Thyroid gland (tissue), 4 donors: ENCODE results near the gene PRKCG.

ENCODE experiments used
- CTCF ChIP-seq, 6 experiments: fragments of 200-600 bp in 3 of 6; fragments of 450-650 bp in 3 of 6; sonication (generic) in 3 of 6; IDR thresholded peaks; one replicate each; pipeline ENCODE4 v1.5.1; 2016 to 2019; ENCODE audit warnings: antibody characterized with exemption in 6 of 6, mild to moderate bottlenecking in 2 of 6, inconsistent platforms in 1 of 6, moderate library complexity in 1 of 6
- POLR2A ChIP-seq, 2 donors: fragments of 450-650 bp; IDR thresholded peaks; one replicate each; pipeline ENCODE4 v1.6.1; 2017; ENCODE audit warnings: antibody characterized with exemption in 2 of 2, mild to moderate bottlenecking in 2 of 2, moderate library complexity in 1 of 2

GRCh38 chr19:53878776-53879139 lies 3.2 kb upstream of the PRKCG start:
- TF ChIP-seq CTCF (IDR thresholded peaks at IDR 0.05) (no peak), POLR2A (IDR thresholded peaks at IDR 0.05) (no peak)
